DND-41 (cell line): ENCODE data around the gene ELMO3.

Experiments used
- CTCF ChIP-seq: IDR thresholded peaks from 2 replicates; pipeline ENCODE4 v1.5.1; 2012; ENCODE audit warnings: borderline replicate concordance, low read length, moderate library complexity, mild to moderate bottlenecking; ENCODE audit not compliant: poor library complexity, severe bottlenecking; ENCODE audit errors: extremely low read depth
- EZH2 ChIP-seq: IDR thresholded peaks from 3 replicates; pipeline ENCODE4 v1.6.1; 2012; ENCODE audit warnings: borderline replicate concordance, low read depth, mild to moderate bottlenecking, moderate library complexity, low read length, inconsistent platforms; ENCODE audit not compliant: severe bottlenecking

- no peak for TF ChIP-seq CTCF
- TF ChIP-seq EZH2, result no peak
These were observed 3.5 kb downstream of the ELMO3 start for GRCh38 chr16:67202426-67202825.
